Duodenal mucosa (tissue), 2 donors: ENCODE measurements around the gene BUD23.
A peak's percentile ranks its signal among the peaks of the same experiment; 100 is the strongest.
"Not testable (repeated sequence)": the region's sequence is repeated elsewhere in the genome, so short reads cannot be mapped to it uniquely, and the experiment has no call there.

Source experiments
- H3K27ac ChIP-seq: one replicate; pipeline ENCODE4 v1.7.0; 2013; ENCODE audit warnings: low read depth, low read length
- H3K27me3 ChIP-seq, 2 donors: one replicate each; pipeline ENCODE4 v1.7.0; 2013; ENCODE audit warnings: low read length in 2 of 2, control low read depth in 1 of 2; ENCODE audit not compliant: insufficient read depth in 2 of 2, control insufficient read depth in 1 of 2
- H3K36me3 ChIP-seq, 2 donors: one replicate each; pipeline ENCODE4 v1.7.0; 2013; ENCODE audit warnings: low read length in 2 of 2, control low read depth in 1 of 2; ENCODE audit not compliant: insufficient read depth in 2 of 2, control insufficient read depth in 1 of 2
- H3K4me1 ChIP-seq, 2 donors: one replicate each; pipeline ENCODE4 v1.7.0; 2013; ENCODE audit warnings: low read length in 2 of 2, control low read depth in 1 of 2; ENCODE audit not compliant: insufficient read depth in 2 of 2, control insufficient read depth in 1 of 2
- H3K4me3 ChIP-seq, 2 donors: one replicate each; pipeline ENCODE4 v1.7.0; 2013; ENCODE audit warnings: low read length in 2 of 2, low read depth in 1 of 2
- H3K9ac ChIP-seq, 2 donors: one replicate each; pipeline ENCODE4 v1.7.0; 2013; ENCODE audit warnings: low read length in 2 of 2, low read depth in 1 of 2
- H3K9me3 ChIP-seq, 2 donors: one replicate each; pipeline ENCODE4 v1.7.0; 2013; ENCODE audit warnings: low read length in 2 of 2, control low read depth in 1 of 2; ENCODE audit not compliant: control insufficient read depth in 1 of 2

Gene BUD23

DNA sequence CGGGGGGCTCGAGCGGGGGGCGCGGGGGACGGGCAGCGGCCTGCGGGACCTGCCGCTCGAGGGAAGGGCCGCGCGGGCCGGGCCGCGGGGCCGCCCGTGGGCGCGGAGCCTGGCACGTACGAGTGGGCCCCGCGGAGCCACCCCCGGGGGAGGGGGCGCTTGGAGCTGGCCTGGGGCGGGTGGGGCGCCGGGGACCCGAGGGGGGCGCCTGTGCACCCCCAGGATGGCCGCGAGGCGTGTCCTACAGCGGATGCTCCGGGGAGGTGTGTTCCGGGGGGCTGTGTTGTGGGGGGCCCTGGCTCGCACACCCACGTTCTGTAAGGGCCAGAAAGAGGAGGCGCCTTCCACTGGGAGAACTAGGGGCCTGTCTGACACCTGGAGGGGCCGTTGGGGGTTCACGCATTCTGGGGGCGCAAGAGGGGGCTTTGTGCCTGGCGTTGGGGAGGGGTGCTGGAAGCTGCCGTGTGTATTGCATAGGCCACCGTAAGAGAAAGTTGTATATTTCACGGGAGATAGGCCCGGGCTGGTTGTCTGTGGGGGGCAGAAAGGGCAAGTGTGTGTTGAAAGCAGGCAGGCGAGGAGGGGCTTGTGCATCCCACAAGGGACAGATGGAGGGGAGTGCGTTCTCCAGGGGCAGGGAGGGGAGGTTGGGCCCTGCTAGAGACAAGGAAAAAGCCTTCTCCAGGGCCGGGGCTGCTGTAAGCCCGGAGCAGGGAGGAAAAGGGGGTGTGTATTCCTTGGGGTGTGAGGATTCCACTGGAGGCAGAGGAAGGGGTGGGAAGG, 15.1 kb upstream of the BUD23 start:
- Histone ChIP-seq H3K4me3 (peak overlapping the region; percentile 56 to 60), H3K4me1 (peaks cover 6 to 9% of the 10 kb centered on the region in 2 donors), H3K36me3 (no peaks in the 10 kb centered on the region)

DNA sequence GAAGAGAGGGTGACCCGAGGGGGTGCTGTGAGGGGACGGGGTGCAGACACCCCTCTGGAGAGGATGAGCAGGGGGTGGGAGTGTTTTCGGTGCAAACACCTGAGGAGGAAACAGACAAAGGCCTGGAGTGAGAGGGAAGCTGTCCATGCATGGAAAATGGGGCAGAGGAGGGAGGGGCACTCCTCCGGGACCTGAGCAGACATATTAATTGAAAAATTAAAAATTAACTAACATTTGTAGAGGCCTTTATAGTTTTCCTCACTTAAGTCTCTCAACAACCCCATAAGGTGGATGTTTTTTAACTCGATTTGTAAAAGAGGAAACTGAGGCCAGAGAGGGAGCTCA, 14.5 kb upstream of the BUD23 start:
- Histone ChIP-seq H3K27me3 (no peaks in the 10 kb centered on the region), H3K9me3 (no peaks in the 10 kb centered on the region), H3K9ac (peak overlapping the region; percentile 43 to 59), H3K27ac (no peak overlapping the region), H3K4me1 (peaks cover 6 to 9% of the 10 kb centered on the region in 2 donors), H3K4me3 (peak overlapping the region; percentile 56 to 60), H3K36me3 (no peaks in the 10 kb centered on the region)

More for the DNA sequence above, 15.1 kb upstream of the BUD23 start:
- no peaks in the 10 kb centered on the region for H3K27me3 ChIP-seq
- H3K9me3 ChIP-seq, result no peaks in the 10 kb centered on the region
- peak overlapping the region; percentile 43 to 59 for H3K9ac ChIP-seq
- no peak overlapping the region for H3K27ac ChIP-seq

GRCh38 chr7:73669288-73669701, 14.1 kb upstream of the BUD23 start:
- Histone ChIP-seq H3K27me3 (no peaks in the 10 kb centered on the region), H3K4me1 (peaks cover 6 to 9% of the 10 kb centered on the region in 2 donors), H3K27ac (no peak overlapping the region), H3K4me3 (no peak overlapping the region), H3K36me3 (no peaks in the 10 kb centered on the region), H3K9me3 (no peaks in the 10 kb centered on the region), H3K9ac (no peak overlapping the region)

GRCh38 chr7:73669858-73670385, 13.5 kb upstream of the BUD23 start:
- H3K36me3 ChIP-seq, result no peaks in the 10 kb centered on the region
- no peak overlapping the region for H3K4me3 ChIP-seq
- H3K27ac ChIP-seq, result no peak overlapping the region
- H3K4me1 ChIP-seq, result peaks cover 6 to 9% of the 10 kb centered on the region in 2 donors
- H3K9me3 ChIP-seq, result no peaks in the 10 kb centered on the region
- no peak overlapping the region for H3K9ac ChIP-seq
- no peaks in the 10 kb centered on the region for H3K27me3 ChIP-seq

- Histone ChIP-seq H3K4me3 (no peak overlapping the region), H3K9ac (no peak overlapping the region), H3K27ac (no peak overlapping the region), H3K4me1 (peaks cover 5 to 6% of the 10 kb centered on the region in 2 donors), H3K36me3 (no peaks in the 10 kb centered on the region), H3K27me3 (no peaks in the 10 kb centered on the region), H3K9me3 (no peaks in the 10 kb centered on the region)
Observed at GRCh38 chr7:73671322-73671661, 12.1 kb upstream of the BUD23 start.

- Histone ChIP-seq H3K9me3 (no peaks in the 10 kb centered on the region), H3K27ac (no peak overlapping the region), H3K4me3 (no peak overlapping the region)
Observed at GRCh38 chr7:73671857-73672445, 11.4 kb upstream of the BUD23 start.

GRCh38 chr7:73674468-73675124, 8.8 kb upstream of the BUD23 start:
- H3K27ac ChIP-seq, result no peak overlapping the region
- no peaks in the 10 kb centered on the region for H3K4me1 ChIP-seq

More at GRCh38 chr7:73671857-73672445, 11.4 kb upstream of the BUD23 start:
- no peaks in the 10 kb centered on the region for H3K36me3 ChIP-seq
- peaks cover 5 to 6% of the 10 kb centered on the region in 2 donors for H3K4me1 ChIP-seq
- no peak overlapping the region for H3K9ac ChIP-seq
- no peaks in the 10 kb centered on the region for H3K27me3 ChIP-seq

GRCh38 chr7:73676062-73676461, 7.3 kb upstream of the BUD23 start:
- H3K9me3 ChIP-seq, H3K27me3 ChIP-seq, H3K9ac ChIP-seq, H3K27ac ChIP-seq, H3K4me3 ChIP-seq, H3K4me1 ChIP-seq: not testable (repeated sequence)
- peaks cover 0 to 13% of the 10 kb centered on the region in 2 donors for H3K36me3 ChIP-seq

More at GRCh38 chr7:73674468-73675124, 8.8 kb upstream of the BUD23 start:
- Histone ChIP-seq H3K4me3 (no peak overlapping the region), H3K36me3 (peaks cover 0 to 13% of the 10 kb centered on the region in 2 donors), H3K9me3 (no peaks in the 10 kb centered on the region), H3K27me3 (no peaks in the 10 kb centered on the region), H3K9ac (no peak overlapping the region)

DNA sequence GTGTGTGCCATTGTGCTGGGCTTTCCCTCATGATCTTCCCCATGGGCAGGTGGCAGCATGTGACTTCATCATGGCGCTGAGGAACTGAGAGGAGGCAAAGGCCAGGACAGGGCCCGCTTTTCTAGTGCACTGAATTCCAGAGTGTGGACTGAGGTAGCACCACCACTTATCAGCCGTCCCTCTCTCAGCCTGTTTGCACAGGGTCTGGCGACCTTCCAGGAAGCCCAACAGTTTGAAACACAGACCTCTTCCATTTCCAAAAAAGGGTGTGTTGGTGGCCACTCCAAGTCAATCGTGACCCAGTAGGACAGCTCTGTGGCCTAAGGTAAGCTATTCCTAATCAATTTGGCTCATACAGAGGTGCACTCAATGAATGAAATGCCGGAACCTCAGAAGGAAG, 4.5 kb upstream of the BUD23 start:
- peaks cover 16 to 20% of the 10 kb centered on the region in 2 donors for H3K4me1 ChIP-seq
- H3K27me3 ChIP-seq, result no peaks in the 10 kb centered on the region
- H3K4me3 ChIP-seq, result no peak overlapping the region
- H3K9me3 ChIP-seq, result no peaks in the 10 kb centered on the region
- no peak overlapping the region for H3K27ac ChIP-seq
- H3K9ac ChIP-seq, result no peak overlapping the region
- H3K36me3 ChIP-seq, result peaks cover 0 to 13% of the 10 kb centered on the region in 2 donors

- Histone ChIP-seq H3K36me3 (peaks cover 0 to 13% of the 10 kb centered on the region in 2 donors), H3K27me3 (no peaks in the 10 kb centered on the region), H3K4me3 (no peak overlapping the region), H3K27ac (no peak overlapping the region), H3K9me3 (no peaks in the 10 kb centered on the region), H3K9ac (no peak overlapping the region), H3K4me1 (peaks cover 16 to 24% of the 10 kb centered on the region in 2 donors)
Observed at GRCh38 chr7:73679709-73680108, 3.7 kb upstream of the BUD23 start.
